CD4-positive, alpha-beta T cell treated with Interleukin-15 for 4 hours (primary cell): ENCODE measurements around the gene EMC10.
"Not testable (repeated sequence)": the region's sequence is repeated elsewhere in the genome, so short reads cannot be mapped to it uniquely, and the experiment has no call there.

Source experiments
- DNase-seq: peaks from one replicate; pipeline ENCODE4 v3.0.0-alpha.2; 2020; ENCODE audit warnings: low spot score

The EMC10 gene

DNA sequence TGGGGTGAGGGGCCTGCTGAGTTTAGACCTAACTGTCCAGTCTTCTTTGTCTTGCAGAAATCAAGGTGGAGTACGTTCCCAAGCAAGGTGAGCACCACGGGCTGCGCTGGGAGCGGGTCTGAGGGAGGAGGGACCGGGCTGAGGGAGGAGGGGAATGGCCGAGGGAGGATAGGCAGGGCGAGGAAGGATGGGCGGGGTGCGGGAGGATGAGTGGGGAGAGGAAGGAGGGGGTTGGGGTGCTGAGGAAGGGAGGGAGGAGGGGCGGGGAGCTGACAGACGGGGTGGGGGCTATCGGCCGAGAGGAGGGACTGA, 25.1 kb upstream of the EMC10 start:
- no peak for DNase-seq

DNA sequence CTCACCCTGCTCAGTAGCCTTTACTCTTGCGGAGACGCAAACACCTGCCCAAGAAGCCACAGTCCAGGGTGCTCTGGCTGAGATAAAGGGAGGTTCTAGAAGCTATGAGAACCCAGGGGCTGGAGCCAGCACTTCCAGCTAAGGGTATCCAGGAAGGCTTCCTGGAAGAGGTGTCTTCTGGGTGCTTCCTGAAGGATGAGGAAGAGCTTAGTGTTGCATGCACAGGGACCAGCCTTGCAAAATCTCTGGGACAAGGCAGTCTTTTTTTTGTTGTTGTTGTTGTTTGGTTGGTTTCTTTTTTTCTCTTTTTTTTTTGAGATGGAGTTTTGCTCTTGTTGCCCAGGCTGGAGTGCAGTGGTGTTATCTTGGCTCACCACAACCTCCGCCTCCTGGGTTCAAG, 23.1 kb upstream of the EMC10 start:
- DNase-seq = no peak

DNA sequence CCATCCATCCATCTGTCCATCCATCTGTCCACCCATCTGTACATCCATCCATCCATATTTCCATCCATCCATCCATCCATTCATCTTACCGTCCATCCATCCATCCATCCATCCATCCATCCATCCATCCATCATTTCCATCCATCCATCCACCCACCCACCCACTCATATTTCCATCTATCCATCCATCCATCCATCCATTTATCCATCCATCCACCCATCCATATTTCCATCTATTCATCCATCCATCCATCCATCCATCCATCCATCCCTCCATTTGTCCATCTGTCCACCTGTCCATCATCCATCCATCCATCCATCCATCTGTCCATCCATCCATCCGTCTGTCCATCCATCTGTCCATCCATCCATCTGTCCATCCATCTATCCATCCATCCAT, 20.3 kb upstream of the EMC10 start:
- no peak for DNase-seq

DNA sequence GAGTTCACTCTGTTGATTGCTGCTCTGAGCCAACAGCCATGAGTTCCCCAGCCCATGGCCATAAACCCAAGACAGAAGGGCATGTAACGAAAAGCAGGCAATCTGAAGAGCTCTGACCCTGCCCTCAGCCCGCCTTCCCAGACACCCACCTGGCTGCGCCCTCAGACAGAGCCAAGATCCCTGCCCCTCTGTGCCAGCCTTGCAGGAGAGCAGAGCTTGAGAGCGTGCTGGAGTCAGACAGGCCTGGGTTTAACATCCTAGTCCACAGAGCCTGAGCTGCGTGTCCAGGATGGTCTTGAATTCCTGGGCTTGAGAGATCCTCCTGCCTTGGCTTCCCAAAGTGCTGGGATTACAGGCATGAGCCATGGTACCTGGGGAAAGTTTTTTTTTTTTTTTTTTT, 19.0 kb upstream of the EMC10 start:
- DNase-seq = no peak

DNA sequence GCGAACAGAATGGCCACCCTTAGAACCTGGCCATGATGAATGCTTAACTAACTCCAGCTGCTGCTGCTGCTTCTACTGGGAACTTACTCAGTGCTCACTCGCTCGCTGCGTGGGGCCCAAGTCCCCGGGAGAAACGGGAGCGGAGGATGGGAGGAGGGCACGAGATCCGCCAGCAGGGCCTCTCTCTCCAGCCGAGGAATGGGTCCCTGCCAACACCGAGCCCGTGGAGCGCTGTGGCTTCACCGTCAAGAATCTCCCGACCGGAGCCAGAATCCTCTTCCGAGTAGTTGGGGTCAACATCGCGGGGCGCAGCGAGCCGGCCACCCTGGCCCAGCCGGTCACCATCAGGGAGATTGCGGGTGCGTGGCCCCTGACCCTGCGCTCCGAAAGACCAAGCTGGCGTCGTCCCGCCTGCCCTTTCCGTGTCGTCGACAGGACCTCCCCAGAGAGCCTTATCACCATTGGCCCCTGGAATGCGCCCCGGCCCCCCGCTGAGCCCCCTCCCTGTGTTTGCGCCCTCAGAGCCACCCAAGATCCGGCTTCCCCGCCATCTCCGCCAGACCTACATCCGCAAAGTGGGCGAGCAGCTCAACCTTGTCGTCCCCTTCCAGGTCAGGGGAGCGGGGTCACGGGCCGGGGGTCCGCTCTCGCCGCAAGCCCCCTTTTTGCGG, 17.8 kb upstream of the EMC10 start:
- no peak for DNase-seq

DNA sequence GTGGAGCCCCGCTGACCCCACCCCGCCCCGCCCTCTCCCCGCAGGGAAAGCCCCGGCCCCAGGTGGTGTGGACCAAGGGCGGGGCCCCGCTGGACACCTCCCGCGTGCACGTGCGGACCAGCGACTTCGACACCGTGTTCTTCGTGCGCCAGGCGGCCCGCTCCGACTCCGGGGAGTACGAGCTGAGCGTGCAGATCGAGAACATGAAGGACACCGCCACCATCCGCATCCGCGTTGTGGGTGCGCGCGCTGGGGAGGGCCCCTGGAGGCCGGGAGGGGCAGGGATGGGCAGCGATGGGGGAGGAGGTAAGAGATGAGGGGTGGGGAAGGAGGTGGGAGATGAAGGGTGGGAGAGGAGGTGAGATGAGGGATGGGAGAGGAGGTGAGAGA, 17.2 kb upstream of the EMC10 start:
- no peak for DNase-seq

DNA sequence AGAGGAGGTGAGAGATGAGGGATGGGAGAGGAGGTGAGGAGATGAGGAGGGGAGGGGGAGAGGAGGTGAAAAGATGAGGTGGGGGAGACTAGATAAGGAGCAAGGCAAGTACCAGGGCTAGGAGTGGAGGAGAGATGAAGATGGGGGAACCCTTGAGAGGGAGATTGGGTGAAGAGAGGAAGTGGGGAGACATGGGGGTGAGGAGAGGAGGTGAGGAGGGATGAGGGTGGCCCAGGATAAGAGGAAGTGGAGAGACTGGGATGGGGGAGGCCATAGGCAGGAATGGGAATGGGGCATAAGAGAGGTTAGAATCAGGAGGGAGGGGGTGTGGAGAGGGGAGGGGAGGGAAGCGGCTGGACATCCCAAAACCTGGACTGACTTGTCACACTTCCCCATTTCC, 16.7 kb upstream of the EMC10 start:
- DNase-seq = no peak

DNA sequence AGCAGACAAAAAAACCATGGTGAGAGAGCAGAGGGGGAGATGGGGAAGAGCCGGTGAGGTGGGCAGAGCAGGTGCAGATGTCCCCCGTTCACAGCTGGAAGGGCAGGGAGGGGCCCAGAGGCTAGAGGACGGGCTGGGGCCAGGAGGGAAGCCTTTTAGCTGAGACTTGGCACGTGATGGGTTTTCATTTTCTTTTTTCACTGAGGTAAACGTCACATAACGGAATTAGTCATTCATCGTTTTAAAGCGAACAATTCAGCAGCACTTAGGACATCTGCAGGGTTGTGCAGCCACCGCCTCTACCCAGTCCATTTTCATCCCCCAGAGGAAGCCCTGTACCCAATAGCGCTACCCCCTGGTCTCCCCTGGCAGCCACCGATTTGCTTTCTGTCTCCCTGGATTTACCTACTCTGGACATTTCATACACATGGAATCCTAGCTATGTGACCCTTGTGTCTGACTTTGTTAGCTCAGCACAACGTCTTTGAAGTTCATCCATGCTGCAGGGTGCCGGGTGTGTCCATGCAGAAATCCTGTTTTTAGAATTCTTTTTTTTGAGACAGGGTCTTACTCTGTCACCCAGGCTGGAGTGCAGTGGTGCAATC, 16.0 kb upstream of the EMC10 start:
- DNase-seq = no peak

DNA sequence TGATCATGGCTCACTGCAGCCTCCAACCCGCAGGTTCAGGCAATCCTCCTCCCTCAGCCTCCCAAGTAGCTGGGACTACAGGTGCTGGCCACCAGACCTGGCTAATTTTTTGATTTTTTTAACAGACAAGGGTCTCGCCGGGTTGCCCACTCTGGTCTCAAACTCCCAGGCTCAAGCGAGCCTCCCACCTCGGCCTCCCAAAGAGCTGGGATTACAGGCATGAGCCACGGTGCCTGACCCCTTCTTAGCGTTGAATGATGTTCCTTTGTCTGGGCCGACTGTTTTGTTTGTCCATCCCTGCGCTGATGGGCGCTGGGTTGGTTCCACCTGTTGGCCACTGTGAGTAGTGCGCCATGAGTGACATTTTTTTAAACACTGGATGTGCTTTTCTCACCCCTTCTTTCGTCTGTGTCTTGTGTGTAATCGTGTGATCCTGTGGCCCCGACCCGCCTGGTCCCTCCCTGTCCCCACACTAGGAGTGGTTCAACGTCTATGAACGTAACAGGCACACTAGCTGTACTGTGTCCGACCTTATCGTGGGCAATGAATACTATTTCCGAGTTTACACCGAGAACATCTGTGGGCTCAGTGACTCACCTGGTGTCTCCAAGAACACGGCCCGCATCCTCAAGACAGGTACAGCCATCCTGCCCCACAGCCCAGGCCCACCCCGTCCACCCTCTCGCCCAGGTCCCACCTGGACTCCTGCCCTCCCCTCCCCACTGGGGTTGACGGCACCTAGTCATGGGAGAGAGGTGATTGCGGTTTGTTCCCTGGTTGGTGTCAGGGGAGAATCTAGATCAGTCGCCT, 15.0 kb upstream of the EMC10 start:
- DNase-seq = peak; percentile 62

DNA sequence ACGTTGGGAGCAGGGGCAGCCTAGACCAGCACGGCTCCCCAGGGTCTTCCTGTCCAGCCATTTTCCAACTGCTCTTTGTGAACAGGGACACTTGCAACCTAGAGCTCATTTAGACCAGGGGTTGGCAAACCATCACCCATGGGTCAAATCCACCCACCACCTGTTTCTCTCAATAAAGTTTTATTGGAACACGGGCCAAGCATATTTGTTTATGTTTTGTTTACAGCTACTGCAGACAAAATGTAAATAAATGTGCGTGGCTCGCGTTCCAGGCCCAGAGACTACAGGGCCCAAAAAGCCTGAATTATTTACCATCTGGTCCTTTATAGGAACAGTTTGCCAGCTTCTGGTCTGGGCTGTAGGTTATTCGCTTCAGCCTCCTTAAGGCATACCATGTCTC, 13.3 kb upstream of the EMC10 start:
- no peak for DNase-seq

DNA sequence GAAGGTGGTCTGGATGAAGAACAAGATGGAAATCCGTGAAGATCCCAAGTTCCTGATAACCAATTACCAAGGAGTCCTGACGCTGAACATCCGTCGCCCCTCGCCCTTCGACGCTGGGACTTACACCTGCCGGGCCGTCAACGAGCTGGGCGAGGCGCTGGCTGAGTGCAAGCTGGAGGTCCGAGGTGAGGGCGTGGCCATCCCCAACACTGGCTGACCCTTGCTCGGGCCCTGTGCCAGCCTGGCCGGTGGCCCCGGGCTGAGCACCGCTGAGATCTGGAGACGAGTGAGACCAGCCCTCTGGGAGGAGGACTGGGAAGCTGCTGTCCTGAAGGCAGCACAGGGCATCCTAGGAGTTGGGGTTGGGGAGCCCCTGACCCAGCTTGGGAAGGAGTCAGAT, 12.0 kb upstream of the EMC10 start:
- DNase-seq = no peak

DNA sequence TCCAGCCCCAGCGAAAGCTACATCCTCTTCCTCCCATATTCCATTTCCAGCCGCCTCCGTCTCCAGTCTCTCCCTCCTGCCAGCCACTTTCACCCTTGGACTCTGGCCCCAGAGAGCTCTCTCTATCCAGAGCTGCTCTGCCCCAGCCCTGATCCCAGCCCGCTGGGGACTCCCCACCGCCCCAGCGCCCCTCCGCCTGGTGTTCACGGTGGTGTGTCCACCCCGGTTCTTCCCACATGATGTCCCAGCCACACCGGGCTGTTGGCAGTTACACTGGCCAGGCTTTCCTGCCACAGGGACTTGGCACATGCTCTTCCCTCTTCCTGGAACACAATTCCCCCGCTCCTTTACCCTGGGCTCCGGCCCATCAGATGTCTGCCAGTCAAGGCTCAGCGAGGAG, 11.3 kb upstream of the EMC10 start:
- no peak for DNase-seq

DNA sequence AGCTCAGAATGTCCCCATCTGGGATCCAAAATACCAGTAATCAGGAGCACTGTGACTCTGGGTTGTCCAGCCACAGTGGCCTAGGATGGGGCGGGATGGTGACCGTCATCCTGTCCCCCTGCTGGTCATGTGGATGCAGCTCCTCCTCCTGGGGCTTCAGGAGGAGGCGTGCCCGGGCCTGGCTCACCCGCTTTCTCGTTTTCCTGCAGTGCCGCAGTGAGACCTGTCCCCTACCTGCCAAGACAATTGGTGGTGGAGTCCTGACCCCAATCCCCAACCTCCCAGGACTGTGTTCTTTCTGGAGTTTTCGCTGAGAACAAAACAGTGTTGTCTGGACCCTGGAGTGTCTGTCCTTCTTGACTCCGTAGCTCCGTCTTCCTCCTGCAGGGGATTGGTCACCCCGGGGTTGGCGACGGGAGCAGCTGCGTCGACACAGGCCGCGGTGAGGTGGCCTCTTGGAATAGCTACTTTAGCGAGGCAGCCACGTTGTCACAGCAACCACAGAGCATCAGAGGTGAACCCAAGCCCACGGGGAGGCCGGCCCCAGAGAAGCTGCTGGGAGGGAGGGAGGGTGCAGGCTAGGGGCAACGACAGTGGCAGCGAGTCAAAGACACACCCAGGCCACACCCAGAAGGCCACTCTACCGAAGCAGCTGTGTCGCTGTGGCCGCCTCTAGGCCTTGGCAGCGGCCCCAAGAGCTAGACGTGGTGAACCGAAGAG, 10.2 kb upstream of the EMC10 start:
- no peak for DNase-seq

DNA sequence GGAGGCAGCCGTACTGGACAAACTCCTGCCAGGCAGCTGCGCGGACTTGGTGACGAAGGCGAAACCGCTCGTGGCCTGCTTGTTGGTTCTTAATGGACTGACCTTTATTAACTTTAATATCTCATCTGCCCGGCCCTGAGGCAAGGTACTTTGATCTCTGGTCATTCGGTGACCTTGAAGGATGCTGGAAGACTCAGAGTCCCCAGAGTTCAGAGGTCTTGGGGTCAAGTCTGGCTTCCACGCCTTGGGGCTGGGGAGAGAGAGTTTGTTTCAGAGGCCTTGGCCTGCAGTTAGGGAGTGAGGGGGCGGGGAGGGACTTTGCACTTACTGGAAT, 9.6 kb upstream of the EMC10 start:
- DNase-seq = no peak

DNA sequence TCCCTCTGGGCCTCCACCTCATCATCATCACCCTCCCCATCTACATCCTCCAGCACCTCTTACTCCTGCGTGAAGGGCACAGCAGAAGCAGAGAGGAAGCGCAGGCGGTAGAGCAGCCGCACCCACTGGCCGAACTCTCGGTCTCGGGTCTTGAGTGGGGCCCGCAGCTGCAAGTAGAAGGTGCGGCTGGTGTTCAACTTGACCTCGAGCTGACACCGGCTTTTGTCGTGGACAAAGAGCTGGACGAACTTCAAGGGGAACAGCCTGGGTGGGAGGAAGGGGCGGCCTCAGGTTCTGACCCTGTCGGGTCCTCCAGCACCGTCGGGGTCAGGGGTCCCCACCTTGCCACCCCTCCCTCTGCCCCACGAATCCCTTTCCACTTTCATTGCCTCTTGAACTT, 8.7 kb upstream of the EMC10 start:
- DNase-seq = no peak

DNA sequence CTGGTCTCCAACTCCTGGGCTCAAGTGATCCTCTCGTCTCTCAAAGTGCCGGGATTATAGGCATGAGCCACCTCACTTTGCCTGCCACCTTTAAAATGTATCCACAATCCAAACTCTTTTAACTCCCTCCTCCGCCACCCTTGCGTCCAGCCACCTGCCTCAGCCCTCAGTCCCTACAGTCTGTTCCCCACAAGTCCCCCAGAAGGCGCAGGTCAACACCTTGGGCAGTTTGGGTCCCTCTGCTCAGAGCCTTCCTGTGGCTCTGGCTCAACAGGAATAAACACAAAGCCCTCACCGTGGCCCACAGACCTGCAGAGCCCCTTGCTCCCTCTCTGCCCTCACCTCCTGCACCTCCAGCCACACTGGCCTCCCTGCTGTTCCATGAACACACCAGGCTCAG, 7.5 kb upstream of the EMC10 start:
- DNase-seq = no peak

DNA sequence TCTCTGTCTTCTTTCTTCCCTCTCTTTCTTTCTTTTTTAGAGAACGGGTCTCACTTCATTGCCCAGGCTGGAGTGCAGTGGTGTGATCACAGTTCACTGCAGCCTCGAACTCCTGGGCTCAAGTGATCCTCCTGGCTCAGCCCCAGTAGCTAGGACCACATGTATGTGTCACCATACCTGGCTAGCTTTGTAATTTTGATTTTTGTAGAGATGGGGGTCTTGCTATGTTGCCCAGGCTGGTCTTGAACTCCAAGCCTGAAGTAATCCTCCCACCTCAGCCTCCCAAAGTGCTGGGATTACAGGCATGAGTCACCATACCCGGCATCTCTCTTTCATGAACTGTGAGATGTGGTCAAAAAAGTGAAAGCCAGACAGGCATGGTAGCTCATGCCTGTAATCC, 3.0 kb upstream of the EMC10 start:
- DNase-seq = not testable (repeated sequence)

DNA sequence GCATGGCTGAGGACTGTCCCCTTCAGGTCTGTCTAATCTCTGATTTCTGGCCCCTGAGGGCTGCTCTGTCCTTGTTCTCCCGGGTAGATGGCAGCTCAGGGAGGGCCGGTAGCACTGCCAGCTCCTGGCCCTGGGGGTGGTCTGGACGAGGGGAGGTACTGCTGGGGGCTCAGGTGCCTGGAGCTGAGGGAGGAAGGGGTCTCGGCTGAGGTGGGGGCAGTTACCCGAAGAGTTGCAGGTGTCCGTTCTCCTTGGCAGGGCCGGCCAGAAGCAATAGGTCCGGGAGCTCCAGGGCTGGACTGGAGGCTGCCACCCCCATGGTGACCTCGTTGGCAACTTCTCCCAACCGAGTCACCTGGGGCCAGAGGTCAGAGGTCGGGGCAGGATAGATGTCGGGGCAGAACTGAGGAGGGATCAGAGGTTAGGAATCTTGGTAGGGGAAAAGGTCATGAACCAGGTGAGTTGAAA, 1.2 kb upstream of the EMC10 start:
- no peak for DNase-seq

DNA sequence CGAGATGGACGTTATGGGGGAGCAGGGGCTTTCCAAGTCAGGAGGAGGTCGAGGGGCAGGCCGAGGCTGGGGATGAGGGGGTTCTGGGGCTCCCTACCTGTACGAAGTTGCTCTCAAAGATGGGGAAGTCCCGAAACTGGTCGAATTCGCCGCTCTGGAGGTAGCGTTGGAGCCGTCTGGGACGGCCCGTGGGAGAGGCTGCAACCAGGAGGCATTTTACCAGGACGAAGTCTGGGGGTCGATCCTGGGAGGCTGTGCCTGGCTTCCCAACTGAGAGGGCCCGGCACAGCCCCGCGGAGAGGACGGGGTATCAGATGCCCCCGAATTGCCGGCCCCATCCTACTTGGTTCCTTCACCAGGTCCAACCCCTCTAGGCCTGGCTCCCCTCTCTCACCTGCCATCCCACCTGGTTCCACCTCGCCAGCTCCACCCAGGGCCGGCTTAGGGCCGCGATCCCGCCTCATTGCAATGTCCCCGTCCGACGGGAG, 527 bp upstream of the EMC10 start:
- no peak for DNase-seq

DNA sequence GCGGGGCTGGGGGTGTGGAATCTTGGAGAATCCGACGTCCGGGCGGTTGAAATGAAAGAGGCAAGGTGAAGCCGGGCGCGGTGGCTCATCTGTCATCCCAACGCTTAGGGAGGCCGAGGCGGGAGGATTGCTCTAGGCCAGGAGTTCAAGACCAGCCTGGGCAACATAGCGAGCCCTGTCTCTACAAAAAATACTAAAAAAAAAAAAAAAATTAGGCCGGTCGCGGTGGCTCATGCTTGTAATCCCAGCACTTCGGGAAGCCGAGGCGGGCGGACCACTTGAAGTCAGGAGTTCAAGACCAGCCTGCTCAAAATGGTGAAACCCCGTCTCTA, 566 bp downstream of the EMC10 start:
- DNase-seq = no peak

DNA sequence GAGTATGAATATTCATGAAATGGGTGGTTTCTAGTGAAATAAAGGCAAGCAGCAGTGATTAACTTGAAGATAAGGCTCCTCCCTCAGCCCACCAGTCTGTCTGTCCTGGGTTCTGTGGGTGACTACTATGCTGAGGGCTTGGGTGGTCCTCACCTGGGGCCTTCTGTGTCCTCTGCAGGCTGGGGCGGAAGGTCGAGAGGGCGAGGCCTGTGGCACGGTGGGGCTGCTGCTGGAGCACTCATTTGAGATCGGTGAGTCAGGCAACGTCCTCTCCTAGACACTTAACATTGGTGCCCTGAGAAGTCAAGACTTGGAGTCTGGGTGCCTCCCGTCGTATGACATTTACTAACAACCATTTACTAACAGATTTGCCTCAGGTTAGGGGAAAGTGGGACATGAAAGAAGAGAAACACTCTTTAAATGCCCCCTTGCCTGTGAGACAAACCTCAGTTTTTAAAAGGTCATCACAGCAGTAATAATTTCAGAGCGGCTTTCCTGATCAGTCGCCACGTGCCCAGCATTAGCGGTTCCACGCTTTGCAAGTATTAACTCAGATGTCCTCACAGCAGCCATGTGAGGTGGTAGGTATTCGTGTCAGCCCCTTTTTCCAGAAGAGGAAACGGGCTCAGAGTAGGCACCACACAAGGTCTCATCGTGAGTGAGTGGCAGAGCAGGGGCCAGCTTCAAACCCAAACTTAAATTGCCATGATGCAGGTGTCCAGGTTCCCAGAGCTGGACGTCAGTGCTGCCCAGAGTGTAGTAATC, 1.6 kb downstream of the EMC10 start:
- DNase-seq = no peak
